ENCODE measurements around the gene CLECL1.
"Not testable (repeated sequence)": the region's sequence is repeated elsewhere in the genome, so short reads cannot be mapped to it uniquely, and the experiment has no call there.

The CLECL1 gene

DNA sequence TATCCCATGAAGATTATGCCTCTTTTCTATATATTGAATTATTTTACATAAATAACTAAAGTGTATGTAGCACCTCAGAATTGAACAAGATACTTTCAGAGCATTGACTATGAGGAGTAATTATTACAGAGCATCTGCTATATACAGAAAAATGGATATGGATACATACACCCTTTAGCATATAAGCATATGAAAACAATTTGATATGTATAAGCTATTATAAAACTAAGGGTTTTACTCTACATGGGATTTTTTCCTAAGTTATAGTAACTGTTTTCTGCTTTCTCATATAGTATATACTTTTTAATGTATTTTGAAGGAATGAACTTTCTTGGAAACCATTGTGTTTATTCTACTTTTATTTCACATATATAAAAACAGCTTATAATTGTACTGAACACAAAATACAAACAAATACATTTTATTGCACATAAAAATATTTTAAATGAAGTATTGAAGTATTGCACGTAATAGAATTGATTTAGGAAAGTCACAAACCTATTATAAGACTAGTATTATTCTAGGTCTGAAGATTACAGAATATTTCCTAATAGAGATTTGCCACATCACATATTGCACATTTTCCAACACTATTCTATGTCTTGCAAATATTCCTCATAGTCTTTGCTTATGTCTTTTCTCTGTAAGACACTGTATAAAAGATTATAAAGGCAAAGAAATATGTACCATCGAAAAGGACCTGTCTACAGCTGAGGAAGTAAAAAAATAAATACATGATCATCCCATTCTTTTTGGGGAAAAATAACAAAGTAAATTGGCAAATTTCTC is 19.4 kb upstream of the CLECL1 start:
- in situ Hi-C loops (cut with HindIII; ENCODE audit: low sequenced_read_pairs) = loop anchor here (5.0 kb wide), 1 partner anchor 40 kb away; no protein-coding TSS in a partner anchor

DNA sequence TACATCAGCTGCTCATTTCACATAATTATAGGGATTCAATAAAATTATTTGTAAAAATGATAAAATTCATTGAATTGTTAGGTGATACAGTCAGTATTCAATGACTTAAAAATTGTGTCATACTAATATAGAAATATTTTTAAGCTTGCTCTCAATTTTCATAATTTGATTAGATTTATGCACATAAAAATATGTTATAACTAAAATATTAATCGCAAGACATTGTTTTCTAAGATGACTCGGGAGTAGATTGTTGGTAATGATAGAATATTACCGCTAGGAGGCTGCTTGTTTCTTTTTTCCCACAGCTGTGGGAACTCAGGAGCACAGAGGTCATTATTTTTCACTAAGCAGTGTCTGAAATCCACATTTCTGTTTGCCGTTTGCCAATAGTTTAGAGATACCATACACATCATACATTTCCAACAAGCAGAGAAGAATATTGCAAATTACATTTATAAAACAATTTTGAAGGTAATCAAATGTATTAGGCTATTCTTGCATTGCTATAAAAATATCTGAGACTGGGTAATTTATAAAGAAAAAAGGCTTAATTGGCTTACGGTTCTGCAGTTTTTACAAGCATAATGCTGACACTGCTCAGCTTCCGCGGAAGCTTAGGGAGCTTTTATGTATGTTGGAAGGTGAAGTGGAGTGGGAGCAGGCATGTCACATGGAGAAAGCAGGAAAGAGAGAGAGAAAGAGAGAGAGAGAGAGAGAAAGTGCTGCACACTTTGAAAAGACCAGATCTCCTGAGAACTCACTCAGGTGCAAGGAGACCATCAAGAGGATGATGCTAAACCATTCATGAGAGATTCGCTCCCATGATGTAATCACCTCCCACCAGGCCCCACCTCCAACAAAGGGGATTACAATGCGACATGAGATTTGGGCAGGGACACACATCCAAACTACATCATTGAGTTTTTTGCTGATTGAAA is 18.6 kb upstream of the CLECL1 start:
- in situ Hi-C loops (cut with HindIII; ENCODE audit: low sequenced_read_pairs) = loop anchor here (5.0 kb wide), 1 partner anchor 41 kb away; no protein-coding TSS in a partner anchor

DNA sequence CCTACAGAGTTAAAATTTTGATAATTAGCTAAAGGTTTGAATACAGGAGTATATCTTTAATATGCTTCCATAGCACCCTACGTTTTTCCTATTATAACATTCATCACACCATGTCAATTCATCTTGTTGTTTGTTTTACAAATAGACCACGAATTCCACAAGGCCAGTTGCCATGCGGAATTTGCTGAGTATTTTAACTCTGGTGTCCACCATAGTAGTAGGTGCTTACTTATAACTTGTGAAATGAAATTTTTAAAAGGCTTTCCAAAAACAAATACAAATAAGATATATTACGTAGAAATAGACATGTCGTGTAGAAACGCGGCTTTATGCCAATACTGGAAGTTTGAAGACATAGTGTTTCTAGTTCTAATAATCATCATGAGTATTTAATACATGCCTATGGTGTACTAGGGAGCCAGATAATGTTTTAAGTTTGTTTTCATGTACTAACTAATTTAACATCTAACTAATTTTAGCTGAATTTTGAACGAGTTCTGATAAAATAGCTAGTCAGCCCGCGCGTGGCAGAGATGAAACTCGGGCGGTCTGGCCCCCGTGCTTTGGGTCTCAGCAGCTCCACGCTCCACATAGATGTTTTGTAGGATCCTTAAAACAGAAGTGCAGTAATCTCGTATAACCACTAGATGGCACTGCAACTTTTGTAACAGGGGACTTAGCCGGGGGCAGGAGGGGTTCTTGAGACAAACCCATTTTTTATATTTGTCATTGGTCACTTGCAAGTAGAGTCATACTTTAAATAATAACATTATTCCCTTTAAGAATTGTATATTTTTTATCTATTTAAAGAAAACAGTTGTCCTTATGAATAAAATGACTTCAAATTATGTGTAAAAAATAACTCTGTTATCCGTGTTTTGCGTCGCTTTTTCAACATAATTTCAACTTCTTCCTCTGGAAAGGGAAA is 17.6 kb upstream of the CLECL1 start:
- in situ Hi-C loops (cut with HindIII; ENCODE audit: low sequenced_read_pairs) = loop anchor here (5.0 kb wide), 1 partner anchor 42 kb away; no protein-coding TSS in a partner anchor

- in situ Hi-C loops (cut with HindIII; ENCODE audit: low sequenced_read_pairs) = loop anchor here (5.0 kb wide), 1 partner anchor 43 kb away; no protein-coding TSS in a partner anchor
These were observed 16.7 kb upstream of the CLECL1 start for GRCh38 chr12:9749640-9750039.

DNA sequence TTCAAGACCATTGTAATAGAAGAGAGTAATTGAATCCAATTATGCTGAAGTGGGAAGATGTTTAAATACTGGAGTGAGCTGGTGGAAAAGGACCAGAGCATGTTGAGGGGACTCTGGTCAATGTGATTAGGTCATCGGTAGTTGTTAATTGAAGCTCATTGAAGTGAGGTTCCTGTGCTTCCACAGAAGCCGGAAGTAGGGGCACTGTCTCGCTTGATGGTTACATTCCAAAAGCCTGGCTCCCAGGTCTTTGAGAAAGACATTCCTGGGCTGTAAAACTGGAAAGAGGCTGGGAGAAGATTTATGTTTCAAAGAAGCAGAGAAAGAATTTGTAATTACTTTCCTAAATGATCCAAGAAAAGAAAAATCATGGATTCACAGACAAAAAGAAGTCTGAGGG is 12.3 kb upstream of the CLECL1 start:
- in situ Hi-C loops (cut with HindIII; ENCODE audit: low sequenced_read_pairs) = no loop called here

- in situ Hi-C loops (cut with HindIII; ENCODE audit: low sequenced_read_pairs) = no loop called here
These were observed 9.8 kb upstream of the CLECL1 start for GRCh38 chr12:9742661-9743060.

GRCh38 chr12:9741726-9742125 is 8.8 kb upstream of the CLECL1 start:
- in situ Hi-C loops (cut with HindIII; ENCODE audit: low sequenced_read_pairs) = no loop called here

GRCh38 chr12:9740106-9740750 is 7.3 kb upstream of the CLECL1 start:
- in situ Hi-C loops (cut with HindIII; ENCODE audit: low sequenced_read_pairs) = no loop called here

- in situ Hi-C loops (cut with HindIII; ENCODE audit: low sequenced_read_pairs) = not testable (repeated sequence)
These were observed 6.7 kb upstream of the CLECL1 start for GRCh38 chr12:9739404-9740105.

DNA sequence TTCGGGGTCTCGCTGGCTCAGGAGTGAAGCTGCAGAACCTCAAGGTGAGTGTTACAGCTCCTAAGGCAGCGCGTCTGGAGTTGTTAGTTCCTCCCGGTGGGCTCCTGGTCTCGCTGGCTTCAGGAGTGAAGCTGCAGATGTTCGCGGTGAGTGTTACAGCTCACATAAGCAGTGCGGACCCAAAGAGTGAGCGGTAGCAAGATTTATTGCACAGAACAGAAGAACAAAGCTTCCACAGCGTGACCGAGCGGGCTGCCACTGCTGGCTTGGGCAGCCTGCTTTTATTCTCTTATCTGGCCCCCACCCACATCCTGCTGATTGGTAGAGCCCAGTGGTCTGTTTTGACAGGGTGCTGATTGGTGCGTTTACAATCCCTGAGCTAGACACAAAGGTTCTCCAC is 6.0 kb upstream of the CLECL1 start:
- in situ Hi-C loops (cut with HindIII; ENCODE audit: low sequenced_read_pairs) = not testable (repeated sequence)

- in situ Hi-C loops (cut with HindIII; ENCODE audit: low sequenced_read_pairs) = no loop called here
These were observed 4.2 kb upstream of the CLECL1 start for GRCh38 chr12:9736936-9737705.

- in situ Hi-C loops (cut with HindIII; ENCODE audit: low sequenced_read_pairs) = no loop called here
These were observed 2.7 kb upstream of the CLECL1 start for GRCh38 chr12:9735601-9736000.

DNA sequence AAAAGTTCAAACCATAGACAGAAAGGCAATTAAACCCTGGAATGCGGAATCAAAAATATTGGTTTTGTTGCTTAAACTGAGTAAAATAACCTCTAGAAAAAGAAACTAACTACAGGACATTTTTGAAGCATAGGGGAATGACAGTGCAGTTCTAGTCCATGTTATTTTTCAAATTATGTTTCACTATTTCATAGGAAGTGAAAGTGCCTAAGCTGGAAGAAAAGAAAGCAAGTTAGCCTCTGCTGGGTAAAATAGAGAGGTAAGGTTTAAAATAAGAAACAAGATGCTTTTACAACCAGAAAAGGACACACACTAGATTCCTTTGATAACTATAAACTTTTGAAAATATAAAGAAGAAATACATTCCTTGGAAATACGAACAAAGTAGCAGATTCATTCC is 1.1 kb downstream of the CLECL1 start:
- in situ Hi-C loops (cut with HindIII; ENCODE audit: low sequenced_read_pairs) = no loop called here

GRCh38 chr12:9731393-9731792 is 1.5 kb downstream of the CLECL1 start:
- in situ Hi-C loops (cut with HindIII; ENCODE audit: low sequenced_read_pairs) = no loop called here

- in situ Hi-C loops (cut with HindIII; ENCODE audit: low sequenced_read_pairs) = no loop called here
These were observed 2.3 kb downstream of the CLECL1 start for GRCh38 chr12:9730591-9730990.

DNA sequence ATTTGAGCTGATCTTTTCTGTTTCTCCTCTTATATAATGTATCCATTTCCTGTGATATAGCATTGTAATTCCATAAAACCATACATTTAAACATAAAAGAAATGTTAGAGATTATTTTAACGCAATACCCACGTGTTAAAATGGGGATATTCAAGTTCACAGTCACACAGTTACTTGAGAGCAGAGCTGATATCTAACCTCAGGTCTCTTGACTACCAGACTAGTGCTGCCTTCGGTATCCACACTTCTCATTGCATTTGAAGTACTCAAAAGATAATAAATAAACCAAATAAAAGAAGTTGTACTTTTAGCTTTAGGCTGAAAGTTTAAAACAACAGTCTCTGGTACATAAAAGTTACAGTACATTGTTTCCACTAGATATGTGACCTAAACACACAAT is 2.9 kb downstream of the CLECL1 start:
- in situ Hi-C loops (cut with HindIII; ENCODE audit: low sequenced_read_pairs) = no loop called here

DNA sequence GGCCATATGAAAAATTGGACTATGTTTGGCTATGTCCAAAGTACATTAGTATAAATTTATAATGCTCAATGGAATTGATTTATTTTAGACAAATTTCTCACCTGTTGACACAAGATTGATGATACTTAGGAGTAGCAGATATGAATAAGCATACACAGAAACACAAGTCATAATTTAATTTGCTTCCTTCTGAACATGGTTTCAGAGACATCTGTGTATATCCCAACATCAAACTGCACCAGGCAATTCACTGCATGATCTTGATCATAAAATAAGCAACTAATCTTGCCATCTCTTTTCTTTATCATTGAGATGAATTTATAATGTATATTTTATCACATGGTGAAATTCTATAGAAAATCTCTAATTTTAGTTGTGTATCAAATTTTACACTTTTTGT is 3.8 kb downstream of the CLECL1 start:
- in situ Hi-C loops (cut with HindIII; ENCODE audit: low sequenced_read_pairs) = no loop called here

DNA sequence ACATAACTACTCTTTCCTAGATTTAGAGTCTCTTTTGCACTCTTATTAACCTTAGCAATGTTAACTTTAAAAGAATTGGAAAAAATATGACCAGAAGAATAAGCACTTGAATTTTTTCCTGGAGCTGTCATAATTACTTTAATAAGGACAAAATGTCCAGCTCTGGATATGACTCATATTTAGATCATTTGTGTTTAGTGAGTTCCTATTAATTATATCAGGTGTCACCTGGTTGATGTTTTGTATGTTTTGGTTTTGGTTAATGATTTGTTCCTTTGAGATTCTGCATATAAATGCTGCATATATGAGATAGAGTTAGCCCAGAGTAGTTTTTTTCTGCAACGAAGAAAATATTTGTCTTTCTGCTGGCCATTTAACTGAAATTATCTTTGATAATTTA is 5.1 kb downstream of the CLECL1 start:
- in situ Hi-C loops (cut with HindIII; ENCODE audit: low sequenced_read_pairs) = no loop called here
